IPS-NIHi11 (cell line): Measurements from ENCODE around the gene DLX6.

Source experiments
- DNase-seq: peaks from one replicate; pipeline ENCODE4 v3.0.0; 2012; ENCODE audit warnings: mixed read lengths, low spot score

DLX6 gene

GRCh38 chr7:97005183-97006054 lies at the start of gene DLX6:
DLX6 (plus strand) TSS chr7:97005553; CDS start chr7:97005978, 425 bp downstream.
- DNase-seq: peak; percentile 88

GRCh38 chr7:96959135-96959534 lies 46.2 kb upstream of the DLX6 start:
- no peak for DNase-seq

- no peak for DNase-seq
Measured at GRCh38 chr7:96962221-96962885, 43.0 kb upstream of the DLX6 start.

- DNase-seq: no peak
Measured at GRCh38 chr7:96968981-96969380, 36.4 kb upstream of the DLX6 start.

- no peak for DNase-seq
Measured at GRCh38 chr7:96970739-96971138, 34.6 kb upstream of the DLX6 start.

- no peak for DNase-seq
Measured at GRCh38 chr7:96973986-96974385, 31.4 kb upstream of the DLX6 start.

- no peak for DNase-seq
Measured at GRCh38 chr7:96976106-96976505, 29.2 kb upstream of the DLX6 start.

- no peak for DNase-seq
Measured at GRCh38 chr7:96977445-96977844, 27.9 kb upstream of the DLX6 start.

- DNase-seq: no peak
Measured at GRCh38 chr7:96979551-96980276, 25.6 kb upstream of the DLX6 start.

GRCh38 chr7:96982586-96982985 lies 22.8 kb upstream of the DLX6 start:
- no peak for DNase-seq

- no peak for DNase-seq
Measured at GRCh38 chr7:96985992-96986391, 19.4 kb upstream of the DLX6 start.

GRCh38 chr7:96986901-96987300 lies 18.5 kb upstream of the DLX6 start:
- no peak for DNase-seq

GRCh38 chr7:96987719-96988118 lies 17.6 kb upstream of the DLX6 start:
- DNase-seq: no peak

- no peak for DNase-seq
Measured at GRCh38 chr7:96989241-96989858, 16.0 kb upstream of the DLX6 start.

- no peak for DNase-seq
Measured at GRCh38 chr7:96989859-96990317, 15.5 kb upstream of the DLX6 start.

GRCh38 chr7:96991546-96992191 lies 13.7 kb upstream of the DLX6 start:
- no peak for DNase-seq

- DNase-seq: no peak
Measured at GRCh38 chr7:96992192-96993005, 13.0 kb upstream of the DLX6 start.

GRCh38 chr7:96993094-96993865 lies 12.1 kb upstream of the DLX6 start:
- peak; percentile 78 for DNase-seq

GRCh38 chr7:96993980-96994379 lies 11.4 kb upstream of the DLX6 start:
- no peak for DNase-seq
